ENCODE data around the gene MCC. TPM values are rescaled to one million over a fixed set of nuclear protein-coding genes. Genes with fewer than 3 reads are reported as not detected.

The MCC gene
- total and polyA plus RNA-seq, 2 donors (not counting 1 experiment from before 2014, with no cell fraction given): 3.2 to 41.3 TPM

DNA sequence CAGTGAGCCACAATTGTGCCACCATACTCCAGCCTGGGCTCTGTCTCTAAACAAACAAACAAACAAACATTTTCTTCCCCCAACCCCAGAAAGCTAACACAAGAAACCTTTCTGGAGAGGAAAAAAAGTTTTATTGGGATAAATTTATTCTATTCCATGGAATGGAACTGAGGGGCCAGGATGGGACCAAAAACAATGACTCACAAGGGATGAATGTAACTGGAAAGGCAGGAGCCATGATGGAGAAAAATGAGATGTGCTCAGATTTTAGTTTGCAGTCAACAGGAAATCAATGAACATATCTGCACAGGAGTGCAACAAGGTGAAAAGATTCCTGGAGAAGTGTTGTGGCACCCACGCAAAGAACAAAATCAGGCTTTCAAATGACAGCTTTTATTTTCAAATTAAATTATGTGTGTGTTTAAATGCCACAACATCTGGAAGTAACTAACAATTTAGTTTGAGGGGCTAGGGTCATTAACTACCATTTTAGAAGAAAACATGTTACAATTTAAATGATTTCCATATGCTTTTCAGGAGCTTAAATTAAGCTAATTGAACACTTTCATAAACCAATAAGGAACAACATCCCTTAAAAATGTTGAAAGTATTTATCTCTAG, 262.0 kb downstream of the MCC start:
- Histone ChIP-seq H4K20me1 (ENCODE audit: control insufficient read depth, extremely low read depth, insufficient read depth, low read length) (no peaks in the 10 kb centered on the region), H3K4me3 (replicated peaks in 1 of 4; ENCODE audit: control extremely low read depth in 1 of 4, insufficient read depth in 1 of 4, low read depth in 3 of 4, low read length in 4 of 4) (no peak overlapping the region), H3K4me2 (ENCODE audit: extremely low read depth, insufficient read depth, low read length) (no peak overlapping the region), H3K9me3 (ENCODE audit: control insufficient read depth, insufficient read depth, low read depth, low read length) (no peaks in the 10 kb centered on the region), H3K36me3 (ENCODE audit: control insufficient read depth, insufficient read depth, low read length) (no peaks in the 10 kb centered on the region), H3K4me1 (ENCODE audit: control insufficient read depth, extremely low read depth, insufficient read depth, low read length) (no peaks in the 10 kb centered on the region), H3K9ac (ENCODE audit: insufficient read depth, low read length) (no peak overlapping the region), H3K79me2 (ENCODE audit: control insufficient read depth, insufficient read depth, low read length) (no peaks in the 10 kb centered on the region), H3K27ac (ENCODE audit: insufficient read depth, low read length) (no peak overlapping the region), H3K27me3 (ENCODE audit: control insufficient read depth, insufficient read depth, low read length) (no peaks in the 10 kb centered on the region), H2AFZ (ENCODE audit: low read length) (no peak overlapping the region)
- TF ChIP-seq, protein P1, sequence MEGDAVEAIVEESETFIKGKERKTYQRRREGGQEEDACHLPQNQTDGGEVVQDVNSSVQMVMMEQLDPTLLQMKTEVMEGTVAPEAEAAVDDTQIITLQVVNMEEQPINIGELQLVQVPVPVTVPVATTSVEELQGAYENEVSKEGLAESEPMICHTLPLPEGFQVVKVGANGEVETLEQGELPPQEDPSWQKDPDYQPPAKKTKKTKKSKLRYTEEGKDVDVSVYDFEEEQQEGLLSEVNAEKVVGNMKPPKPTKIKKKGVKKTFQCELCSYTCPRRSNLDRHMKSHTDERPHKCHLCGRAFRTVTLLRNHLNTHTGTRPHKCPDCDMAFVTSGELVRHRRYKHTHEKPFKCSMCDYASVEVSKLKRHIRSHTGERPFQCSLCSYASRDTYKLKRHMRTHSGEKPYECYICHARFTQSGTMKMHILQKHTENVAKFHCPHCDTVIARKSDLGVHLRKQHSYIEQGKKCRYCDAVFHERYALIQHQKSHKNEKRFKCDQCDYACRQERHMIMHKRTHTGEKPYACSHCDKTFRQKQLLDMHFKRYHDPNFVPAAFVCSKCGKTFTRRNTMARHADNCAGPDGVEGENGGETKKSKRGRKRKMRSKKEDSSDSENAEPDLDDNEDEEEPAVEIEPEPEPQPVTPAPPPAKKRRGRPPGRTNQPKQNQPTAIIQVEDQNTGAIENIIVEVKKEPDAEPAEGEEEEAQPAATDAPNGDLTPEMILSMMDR (conservative IDR thresholded peaks at IDR 0.05 in 1 of 2, IDR thresholded peaks at IDR 0.05 in 1 of 2; ENCODE audit: low read depth in 1 of 2, low read length in 2 of 2): no peak
- no peak for TF ChIP-seq EZH2 (IDR thresholded peaks at IDR 0.05; ENCODE audit: low read length, missing control alignments)
- no peak for DNase-seq (ENCODE audit: low read depth in 2 of 2)

DNA sequence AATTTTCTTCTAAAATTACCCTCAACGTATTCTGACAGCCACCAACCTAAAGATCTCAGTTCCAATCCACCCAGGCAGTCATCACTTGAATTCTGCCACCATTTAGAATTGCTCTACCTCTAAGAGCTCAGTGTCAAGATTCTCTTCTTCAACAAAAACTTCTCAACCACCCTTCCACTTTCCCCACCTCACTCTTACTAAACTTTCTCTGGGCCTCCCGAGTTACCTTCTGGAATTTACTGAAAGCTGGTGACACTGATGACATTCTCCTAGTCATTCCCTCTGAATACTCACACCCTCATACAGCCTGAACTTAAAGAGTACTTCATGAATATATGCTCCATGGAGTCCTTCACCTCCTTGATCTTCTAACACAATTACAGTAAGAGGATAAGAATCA, 263.0 kb downstream of the MCC start:
- no peaks in the 10 kb centered on the region for H4K20me1 ChIP-seq (ENCODE audit: control insufficient read depth, extremely low read depth, insufficient read depth, low read length)
- TF ChIP-seq, protein P1 (conservative IDR thresholded peaks at IDR 0.05 in 1 of 2, IDR thresholded peaks at IDR 0.05 in 1 of 2; ENCODE audit: low read depth in 1 of 2, low read length in 2 of 2): no peak
- no peak for TF ChIP-seq EZH2 (IDR thresholded peaks at IDR 0.05; ENCODE audit: low read length, missing control alignments)
- no peaks in the 10 kb centered on the region for H3K9me3 ChIP-seq (ENCODE audit: control insufficient read depth, insufficient read depth, low read depth, low read length)
- no peaks in the 10 kb centered on the region for H3K27me3 ChIP-seq (ENCODE audit: control insufficient read depth, insufficient read depth, low read length)
- H2AFZ ChIP-seq (ENCODE audit: low read length): no peak overlapping the region
- no peak overlapping the region for H3K27ac ChIP-seq (ENCODE audit: insufficient read depth, low read length)
- H3K4me2 ChIP-seq (ENCODE audit: extremely low read depth, insufficient read depth, low read length): no peak overlapping the region
- no peak for DNase-seq (ENCODE audit: low read depth in 2 of 2)
- no peaks in the 10 kb centered on the region for H3K4me1 ChIP-seq (ENCODE audit: control insufficient read depth, extremely low read depth, insufficient read depth, low read length)
- no peak overlapping the region for H3K9ac ChIP-seq (ENCODE audit: insufficient read depth, low read length)
- H3K4me3 ChIP-seq (replicated peaks in 1 of 4; ENCODE audit: control extremely low read depth in 1 of 4, insufficient read depth in 1 of 4, low read depth in 3 of 4, low read length in 4 of 4): no peak overlapping the region
- no peaks in the 10 kb centered on the region for H3K79me2 ChIP-seq (ENCODE audit: control insufficient read depth, insufficient read depth, low read length)
- no peaks in the 10 kb centered on the region for H3K36me3 ChIP-seq (ENCODE audit: control insufficient read depth, insufficient read depth, low read length)

DNA sequence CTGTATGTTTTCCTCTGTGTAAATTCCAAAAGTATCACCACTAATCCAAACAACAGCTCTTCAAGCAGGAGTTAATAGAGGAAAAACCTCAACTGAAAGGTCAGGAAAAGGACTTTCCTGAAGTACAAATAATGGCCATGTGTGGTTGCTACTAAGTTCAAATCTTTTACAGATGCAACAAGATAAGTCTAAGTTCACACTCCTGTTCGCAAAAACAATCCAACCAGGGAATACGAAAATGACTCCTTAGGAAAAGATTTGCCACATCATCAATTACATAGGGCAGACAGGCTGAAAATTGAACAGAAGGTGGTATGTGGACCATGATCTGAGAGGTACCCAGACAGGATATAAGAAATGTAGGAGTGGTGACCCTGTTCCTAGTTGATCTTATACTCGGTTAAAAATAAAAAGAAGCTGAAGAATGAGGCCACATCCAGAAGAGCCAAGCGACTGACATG, 263.6 kb downstream of the MCC start:
- no peak overlapping the region for H2AFZ ChIP-seq (ENCODE audit: low read length)

More for the DNA sequence above, 263.6 kb downstream of the MCC start:
- no peaks in the 10 kb centered on the region for H3K36me3 ChIP-seq (ENCODE audit: control insufficient read depth, insufficient read depth, low read length)
- no peaks in the 10 kb centered on the region for H3K79me2 ChIP-seq (ENCODE audit: control insufficient read depth, insufficient read depth, low read length)
- no peaks in the 10 kb centered on the region for H3K27me3 ChIP-seq (ENCODE audit: control insufficient read depth, insufficient read depth, low read length)
- no peak overlapping the region for H3K27ac ChIP-seq (ENCODE audit: insufficient read depth, low read length)
- no peaks in the 10 kb centered on the region for H3K4me1 ChIP-seq (ENCODE audit: control insufficient read depth, extremely low read depth, insufficient read depth, low read length)
- no peaks in the 10 kb centered on the region for H4K20me1 ChIP-seq (ENCODE audit: control insufficient read depth, extremely low read depth, insufficient read depth, low read length)
- H3K9me3 ChIP-seq (ENCODE audit: control insufficient read depth, insufficient read depth, low read depth, low read length): no peaks in the 10 kb centered on the region
- no peak overlapping the region for H3K4me3 ChIP-seq (replicated peaks in 1 of 4; ENCODE audit: control extremely low read depth in 1 of 4, insufficient read depth in 1 of 4, low read depth in 3 of 4, low read length in 4 of 4)
- H3K9ac ChIP-seq (ENCODE audit: insufficient read depth, low read length): no peak overlapping the region
- TF ChIP-seq EZH2 (IDR thresholded peaks at IDR 0.05; ENCODE audit: low read length, missing control alignments): no peak
- TF ChIP-seq, protein P1 (conservative IDR thresholded peaks at IDR 0.05 in 1 of 2, IDR thresholded peaks at IDR 0.05 in 1 of 2; ENCODE audit: low read depth in 1 of 2, low read length in 2 of 2): no peak
- peak; percentile 46 to 81 for DNase-seq (ENCODE audit: low read depth in 2 of 2)
- H3K4me2 ChIP-seq (ENCODE audit: extremely low read depth, insufficient read depth, low read length): no peak overlapping the region
